GM20000 (cell line): ENCODE results near the gene C19orf85.

Experiments used
- DNase-seq: peaks from one replicate; pipeline ENCODE4 v3.0.0; 2012; ENCODE audit warnings: low spot score
- TF ChIP-seq, protein P1 (sequence below): IDR thresholded peaks from 2 replicates; pipeline ENCODE4 v1.5.1; 2012; ENCODE audit warnings: mild to moderate bottlenecking, control low read depth; ENCODE audit errors: extremely low read depth, missing control alignments

C19orf85 gene

DNA sequence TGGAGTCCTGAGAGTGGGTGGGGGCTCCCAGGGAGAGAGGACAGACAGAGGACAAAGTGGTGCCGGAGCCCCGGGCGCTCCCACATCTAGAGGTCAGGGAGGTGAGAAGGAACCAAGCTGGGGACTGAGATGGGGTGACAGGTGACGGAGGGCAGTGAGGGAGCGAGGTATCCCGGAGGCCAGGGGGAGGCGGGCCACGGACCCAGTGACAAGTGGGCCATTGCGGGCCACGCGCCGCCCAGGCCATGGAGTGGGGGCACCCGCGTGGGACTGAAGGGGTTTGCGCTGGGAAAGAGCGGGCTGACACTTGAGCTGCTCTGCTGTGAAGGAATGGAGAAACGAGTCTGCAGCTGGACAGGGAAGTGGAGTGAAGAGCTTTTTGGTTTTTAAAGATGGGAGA lies 14.5 kb upstream of the C19orf85 start:
- TF ChIP-seq, protein P1, sequence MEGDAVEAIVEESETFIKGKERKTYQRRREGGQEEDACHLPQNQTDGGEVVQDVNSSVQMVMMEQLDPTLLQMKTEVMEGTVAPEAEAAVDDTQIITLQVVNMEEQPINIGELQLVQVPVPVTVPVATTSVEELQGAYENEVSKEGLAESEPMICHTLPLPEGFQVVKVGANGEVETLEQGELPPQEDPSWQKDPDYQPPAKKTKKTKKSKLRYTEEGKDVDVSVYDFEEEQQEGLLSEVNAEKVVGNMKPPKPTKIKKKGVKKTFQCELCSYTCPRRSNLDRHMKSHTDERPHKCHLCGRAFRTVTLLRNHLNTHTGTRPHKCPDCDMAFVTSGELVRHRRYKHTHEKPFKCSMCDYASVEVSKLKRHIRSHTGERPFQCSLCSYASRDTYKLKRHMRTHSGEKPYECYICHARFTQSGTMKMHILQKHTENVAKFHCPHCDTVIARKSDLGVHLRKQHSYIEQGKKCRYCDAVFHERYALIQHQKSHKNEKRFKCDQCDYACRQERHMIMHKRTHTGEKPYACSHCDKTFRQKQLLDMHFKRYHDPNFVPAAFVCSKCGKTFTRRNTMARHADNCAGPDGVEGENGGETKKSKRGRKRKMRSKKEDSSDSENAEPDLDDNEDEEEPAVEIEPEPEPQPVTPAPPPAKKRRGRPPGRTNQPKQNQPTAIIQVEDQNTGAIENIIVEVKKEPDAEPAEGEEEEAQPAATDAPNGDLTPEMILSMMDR = no peak
- DNase-seq = no peak

GRCh38 chr19:55478364-55478763 lies 13.8 kb upstream of the C19orf85 start:
- no peak for DNase-seq
- TF ChIP-seq, protein P1 = no peak

GRCh38 chr19:55477905-55478304 lies 13.4 kb upstream of the C19orf85 start:
- DNase-seq = no peak
- TF ChIP-seq, protein P1 = no peak

DNA sequence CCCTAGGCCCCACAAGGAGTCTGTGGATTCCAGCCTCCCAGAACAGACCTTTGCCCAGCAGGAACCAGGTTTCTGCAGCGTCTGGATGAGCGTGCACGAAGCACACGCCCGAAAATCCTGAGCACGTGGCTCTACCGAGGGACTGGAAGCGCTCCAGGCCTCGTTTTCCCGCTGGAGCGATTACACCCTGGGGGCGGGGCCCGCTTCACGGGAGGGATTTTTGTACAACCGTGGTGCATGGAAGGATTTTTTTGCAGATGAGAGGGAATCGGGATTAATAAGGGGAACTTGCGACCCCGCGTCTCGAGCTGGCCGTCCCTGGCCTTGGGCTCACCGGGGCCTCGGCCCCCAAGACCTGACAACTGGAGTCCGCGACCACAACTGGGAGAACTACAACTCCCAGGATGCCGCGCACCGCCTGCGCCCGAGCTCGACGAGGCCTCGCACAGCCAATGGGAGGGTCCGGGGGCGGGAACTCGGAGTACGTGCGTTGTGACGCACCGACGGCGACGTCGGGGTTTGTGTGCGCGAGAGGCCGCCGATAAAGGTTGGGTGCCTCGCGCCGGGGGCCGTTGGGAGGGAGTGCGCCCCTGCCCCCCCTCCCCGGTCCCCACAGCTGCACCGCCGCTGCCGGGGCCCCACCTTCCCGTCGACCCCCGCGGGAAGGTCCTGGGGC lies 11.7 kb upstream of the C19orf85 start, which contains the start of gene ZNF628:
Gene ZNF628, plus strand, starts transcription at position 518 of the 676 bp plus-strand sequence. CDS start 3,294 bp downstream, outside the sequence.
- peak; percentile 99 for DNase-seq
- TF ChIP-seq, protein P1 = no peak

GRCh38 chr19:55474269-55475265 lies 10.0 kb upstream of the C19orf85 start:
- TF ChIP-seq, protein P1 = no peak
- no peak for DNase-seq

DNA sequence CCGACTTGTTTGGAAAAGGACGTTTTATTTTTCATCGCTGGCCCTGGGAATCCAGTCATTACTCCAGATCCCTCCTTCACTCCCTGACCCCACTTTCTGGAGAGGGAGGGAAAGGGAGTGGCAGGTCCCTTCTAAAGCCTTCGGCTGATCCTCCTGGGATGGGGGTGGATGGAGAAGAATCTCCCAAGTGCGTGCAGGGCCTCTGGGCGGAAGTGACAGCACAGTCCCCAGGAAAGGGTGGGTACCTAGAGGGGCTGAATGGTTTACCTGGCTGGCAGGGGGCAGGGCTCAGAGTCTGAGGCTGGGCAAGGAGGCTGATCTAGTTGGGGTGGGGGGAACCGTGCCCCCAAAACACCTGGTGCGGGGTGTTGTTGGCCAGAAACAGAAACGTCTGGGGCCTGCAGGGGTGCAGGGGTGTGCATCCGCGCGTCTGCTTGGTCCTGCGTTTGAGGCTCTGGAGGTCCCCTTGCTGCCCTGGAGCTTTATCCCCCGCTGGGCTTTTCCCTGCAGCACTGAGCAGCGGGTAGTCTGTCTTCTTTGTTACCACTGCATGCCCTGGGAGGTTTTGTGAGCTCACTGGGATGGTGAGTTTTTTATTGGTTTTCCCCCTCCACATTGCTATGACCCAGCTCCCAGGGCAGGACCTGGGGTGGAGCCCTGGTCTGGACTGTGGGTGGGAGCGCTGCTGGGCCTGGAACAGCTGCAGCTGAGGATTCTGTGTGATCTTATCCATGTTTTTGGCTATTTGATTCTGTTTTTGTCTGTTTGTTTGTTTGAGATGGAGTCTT lies 8.9 kb upstream of the C19orf85 start:
- no peak for DNase-seq
- TF ChIP-seq, protein P1 = no peak

GRCh38 chr19:55472463-55472862 lies 7.9 kb upstream of the C19orf85 start:
- TF ChIP-seq, protein P1 = no peak

More at GRCh38 chr19:55472463-55472862, 7.9 kb upstream of the C19orf85 start:
- no peak for DNase-seq
